HepG2 (cell line): ENCODE measurements around the gene TBC1D16. TPM values are rescaled to one million over a fixed set of nuclear protein-coding genes. Genes with fewer than 3 reads are reported as not detected.

Experiments
- BORCS8-MEF2B ChIP-seq: sonication (generic); formaldehyde crosslinking; IDR thresholded peaks from 2 replicates; pipeline ENCODE4 v1.8.0; 2022; ENCODE audit warnings: mild to moderate bottlenecking, missing genetic modification reagents
- PHF8 ChIP-seq: sonication (generic); formaldehyde crosslinking; IDR thresholded peaks from 2 replicates; pipeline ENCODE4 v1.5.0; 2020; ENCODE audit warnings: missing genetic modification reagents
- REL ChIP-seq: sonication (generic); formaldehyde crosslinking; conservative IDR thresholded peaks from 2 replicates; pipeline ENCODE4 v1.8.0; 2022; ENCODE audit warnings: mild to moderate bottlenecking, missing genetic modification reagents, moderate library complexity
- RXRB ChIP-seq: IDR thresholded peaks from 2 replicates; pipeline ENCODE4 v1.6.1; 2016; ENCODE audit warnings: borderline replicate concordance, missing genetic modification reagents, missing compliant biosample characterization
- SMAD1 ChIP-seq: sonication (generic); formaldehyde crosslinking; IDR thresholded peaks from 2 replicates; pipeline ENCODE4 v1.4.0; 2020; ENCODE audit warnings: missing genetic modification reagents, low read depth, mild to moderate bottlenecking, borderline replicate concordance
- ZC3H13 ChIP-seq: sonication (generic); formaldehyde crosslinking; IDR thresholded peaks from 2 replicates; pipeline ENCODE4 v1.8.1; 2023; ENCODE audit warnings: mild to moderate bottlenecking, missing genetic modification reagents, moderate library complexity
- ZNF572 ChIP-seq: sonication (generic); formaldehyde crosslinking; IDR thresholded peaks from 2 replicates; pipeline ENCODE4 v1.5.1; 2020; ENCODE audit warnings: mild to moderate bottlenecking, missing genetic modification reagents
- ZNF713 ChIP-seq: sonication (generic); formaldehyde crosslinking; IDR thresholded peaks from 2 replicates; pipeline ENCODE4 v1.4.0; 2020; ENCODE audit warnings: mild to moderate bottlenecking, missing genetic modification reagents
- polyA plus RNA-seq, 8 experiments: library from polyadenylated mRNA; depleted of rRNA in 3 of 8; stranded (reverse) in 7 of 8; unstranded in 1 of 8; fragments of >200 nt; fragmentation: Illumina TruSeq in 4 of 8; extraction: Trizol in 4 of 8; gene quantifications; 2 replicates each; pipeline versions ENCODE4 v1.2.1 to v1.2.3, GENCODE V29; 2011 to 2016; ENCODE audit warnings: low read depth in 4 of 8, missing spikeins in 1 of 8, mixed read lengths in 1 of 8; ENCODE audit not compliant: insufficient read depth in 1 of 8
- total RNA-seq, 5 experiments: library from RNA; depleted of rRNA; stranded (reverse); fragments of >200 nt; fragmentation: Illumina TruSeq; extraction: Trizol; gene quantifications; 2 replicates each; pipeline ENCODE4 v1.2.3, GENCODE V29; 2016; ENCODE audit warnings: low read depth in 1 of 5
- TF ChIP-seq, protein P1 (sequence below): sonication (generic); formaldehyde crosslinking; IDR thresholded peaks from 2 replicates; pipeline ENCODE4 v1.5.0; 2020; ENCODE audit warnings: mild to moderate bottlenecking, missing genetic modification reagents, moderate library complexity
- TF ChIP-seq, protein P2 (sequence below): sonication (generic); formaldehyde crosslinking; IDR thresholded peaks from 2 replicates; pipeline ENCODE4 v1.5.0; 2020; ENCODE audit warnings: mild to moderate bottlenecking, missing genetic modification reagents

TBC1D16 gene
- total and polyA plus RNA-seq, 2 of the 13 experiments (the other 11 are each of a cell fraction or from before 2014, with no cell fraction given) = 14.9 to 24.9 TPM

DNA sequence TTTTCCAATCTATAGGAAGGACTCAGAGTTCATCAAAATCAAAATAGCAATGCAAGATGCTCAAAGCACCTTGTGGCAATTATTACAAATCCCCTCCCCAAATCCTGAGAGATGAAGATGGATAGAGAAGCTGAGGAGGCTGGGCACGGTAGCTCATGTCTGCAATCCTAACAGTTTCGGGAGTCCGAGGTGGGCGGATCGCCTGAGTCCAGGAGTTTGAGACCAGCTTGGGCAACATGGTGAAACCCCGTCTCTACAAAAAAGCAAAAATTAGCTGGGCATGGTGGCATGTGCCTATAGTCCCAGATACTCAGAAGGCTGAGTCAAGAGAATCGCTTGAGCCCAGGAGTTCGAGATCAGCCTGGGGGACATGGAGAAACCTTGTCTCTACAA is 8.6 kb downstream of the TBC1D16 start (continued):
- TF ChIP-seq ZC3H13 (no peak), REL (no peak), ZNF713 (no peak), ZNF572 (CRISPR knock-in tag) (no peak), BORCS8-MEF2B (CRISPR knock-in tag) (no peak), SMAD1 (CRISPR knock-in tag) (no peak), PHF8 (CRISPR knock-in tag) (no peak), RXRB (CRISPR knock-in tag) (no peak)
- TF ChIP-seq, protein P1, sequence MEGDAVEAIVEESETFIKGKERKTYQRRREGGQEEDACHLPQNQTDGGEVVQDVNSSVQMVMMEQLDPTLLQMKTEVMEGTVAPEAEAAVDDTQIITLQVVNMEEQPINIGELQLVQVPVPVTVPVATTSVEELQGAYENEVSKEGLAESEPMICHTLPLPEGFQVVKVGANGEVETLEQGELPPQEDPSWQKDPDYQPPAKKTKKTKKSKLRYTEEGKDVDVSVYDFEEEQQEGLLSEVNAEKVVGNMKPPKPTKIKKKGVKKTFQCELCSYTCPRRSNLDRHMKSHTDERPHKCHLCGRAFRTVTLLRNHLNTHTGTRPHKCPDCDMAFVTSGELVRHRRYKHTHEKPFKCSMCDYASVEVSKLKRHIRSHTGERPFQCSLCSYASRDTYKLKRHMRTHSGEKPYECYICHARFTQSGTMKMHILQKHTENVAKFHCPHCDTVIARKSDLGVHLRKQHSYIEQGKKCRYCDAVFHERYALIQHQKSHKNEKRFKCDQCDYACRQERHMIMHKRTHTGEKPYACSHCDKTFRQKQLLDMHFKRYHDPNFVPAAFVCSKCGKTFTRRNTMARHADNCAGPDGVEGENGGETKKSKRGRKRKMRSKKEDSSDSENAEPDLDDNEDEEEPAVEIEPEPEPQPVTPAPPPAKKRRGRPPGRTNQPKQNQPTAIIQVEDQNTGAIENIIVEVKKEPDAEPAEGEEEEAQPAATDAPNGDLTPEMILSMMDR (CRISPR knock-in tag) = no peak
- TF ChIP-seq, protein P2, sequence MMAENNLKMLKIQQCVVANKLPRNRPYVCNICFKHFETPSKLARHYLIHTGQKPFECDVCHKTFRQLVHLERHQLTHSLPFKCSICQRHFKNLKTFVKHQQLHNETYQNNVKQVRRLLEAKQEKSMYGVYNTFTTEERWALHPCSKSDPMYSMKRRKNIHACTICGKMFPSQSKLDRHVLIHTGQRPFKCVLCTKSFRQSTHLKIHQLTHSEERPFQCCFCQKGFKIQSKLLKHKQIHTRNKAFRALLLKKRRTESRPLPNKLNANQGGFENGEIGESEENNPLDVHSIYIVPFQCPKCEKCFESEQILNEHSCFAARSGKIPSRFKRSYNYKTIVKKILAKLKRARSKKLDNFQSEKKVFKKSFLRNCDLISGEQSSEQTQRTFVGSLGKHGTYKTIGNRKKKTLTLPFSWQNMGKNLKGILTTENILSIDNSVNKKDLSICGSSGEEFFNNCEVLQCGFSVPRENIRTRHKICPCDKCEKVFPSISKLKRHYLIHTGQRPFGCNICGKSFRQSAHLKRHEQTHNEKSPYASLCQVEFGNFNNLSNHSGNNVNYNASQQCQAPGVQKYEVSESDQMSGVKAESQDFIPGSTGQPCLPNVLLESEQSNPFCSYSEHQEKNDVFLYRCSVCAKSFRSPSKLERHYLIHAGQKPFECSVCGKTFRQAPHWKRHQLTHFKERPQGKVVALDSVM (CRISPR knock-in tag) = no peak
